ENCODE measurements around the gene IL3.
A peak's percentile ranks its signal among the peaks of the same experiment; 100 is the strongest.

The IL3 gene, protein sequence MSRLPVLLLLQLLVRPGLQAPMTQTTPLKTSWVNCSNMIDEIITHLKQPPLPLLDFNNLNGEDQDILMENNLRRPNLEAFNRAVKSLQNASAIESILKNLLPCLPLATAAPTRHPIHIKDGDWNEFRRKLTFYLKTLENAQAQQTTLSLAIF

GRCh38 chr5:132060501-132061161, at the start of gene IL3:
TSS of gene IL3 (plus strand) at chr5:132060655. CDS start at chr5:132060707, 52 bp downstream.
- DNase-seq: no peak

DNA sequence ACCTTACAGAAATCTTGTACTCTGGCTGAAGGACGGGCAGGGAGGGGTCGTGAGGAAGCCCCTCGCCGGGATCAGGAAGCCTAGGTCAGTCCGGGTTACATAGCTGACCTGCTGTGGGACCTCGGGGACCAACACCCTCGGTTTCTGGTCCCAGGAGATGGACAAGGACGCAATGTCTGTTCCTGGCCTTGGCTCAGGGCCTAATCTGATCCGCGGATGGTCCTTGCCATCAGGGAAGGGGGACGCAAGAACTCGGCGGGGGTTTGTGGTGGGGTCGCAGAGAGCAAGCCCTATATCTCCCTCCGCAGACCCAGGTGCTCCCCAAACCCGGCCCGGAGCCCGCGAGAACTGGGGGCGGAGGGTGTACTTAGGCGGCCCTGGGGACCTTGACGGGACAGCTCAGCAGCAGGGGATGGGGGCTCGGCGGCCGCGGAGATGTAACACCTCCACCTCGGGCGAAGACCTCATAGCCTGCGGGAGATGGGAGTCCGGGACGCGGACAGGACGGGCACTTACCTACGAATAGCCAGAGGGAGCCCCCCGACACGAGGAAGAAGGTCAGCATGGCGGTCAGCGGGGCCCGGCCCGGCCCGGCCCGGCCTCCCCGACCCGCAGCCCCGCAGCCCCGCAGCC, 49.4 kb upstream of the IL3 start:
- DNase-seq: no peak

GRCh38 chr5:132011622-132012343, 48.7 kb upstream of the IL3 start, which contains the start of gene ACSL6:
TSS of gene ACSL6 (minus strand) at chr5:132011658. CDS start at chr5:132011553, 105 bp downstream.
- peak; percentile 32 for DNase-seq

GRCh38 chr5:132012371-132013005, 48.0 kb upstream of the IL3 start:
- DNase-seq: no peak

DNA sequence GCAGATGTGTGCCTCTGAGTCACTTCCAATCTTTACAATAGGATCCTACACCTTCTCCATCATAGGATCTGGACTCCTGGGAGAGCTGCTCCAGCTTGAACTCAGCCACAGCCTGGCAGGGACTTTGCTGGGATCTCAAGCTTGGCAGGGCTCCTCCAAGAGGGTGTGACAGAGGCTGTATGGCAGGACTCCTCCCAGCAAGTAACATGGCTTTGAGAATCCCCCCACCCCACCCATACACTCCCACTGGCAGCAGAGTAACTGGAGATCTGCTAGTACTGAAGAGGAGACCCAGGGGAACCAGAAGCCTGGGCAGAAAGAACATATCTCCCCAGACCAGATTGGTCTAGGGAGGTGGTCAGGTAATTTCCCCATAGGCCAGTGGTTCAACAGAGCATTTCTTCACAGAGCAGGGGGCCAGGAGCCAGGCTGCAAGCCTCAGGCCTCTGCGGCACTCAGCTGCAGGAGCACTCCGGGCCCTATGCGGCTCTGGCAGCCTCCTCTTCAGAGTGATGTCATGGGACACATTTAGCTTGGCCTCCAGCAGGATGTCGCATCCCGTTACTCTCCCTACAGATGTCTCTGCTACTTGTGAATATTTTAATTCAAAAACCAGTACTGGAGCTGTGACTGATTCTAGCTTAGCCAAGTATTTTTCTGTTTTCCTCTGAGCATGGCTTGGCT, 47.3 kb upstream of the IL3 start:
- no peak for DNase-seq

DNA sequence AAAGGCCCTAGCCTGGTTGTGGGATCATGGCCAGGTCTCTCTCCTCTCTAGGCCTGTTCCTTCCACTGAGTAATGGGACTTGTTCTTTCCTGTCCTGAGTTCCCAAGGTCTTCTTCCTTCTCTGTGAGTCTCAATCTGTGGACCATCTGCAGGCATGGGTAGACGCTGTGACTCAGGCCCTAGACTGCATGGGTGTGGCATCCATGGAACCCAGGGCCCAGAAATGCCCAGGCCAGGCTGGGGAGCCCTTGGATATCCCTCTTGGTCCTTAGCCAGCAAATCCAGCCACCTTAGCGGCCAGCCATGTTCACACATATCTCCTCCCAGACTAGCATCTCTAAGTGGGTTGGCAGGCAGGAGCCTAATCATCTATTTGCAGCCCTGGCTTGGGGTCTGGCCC, 46.7 kb upstream of the IL3 start:
- no peak for DNase-seq

DNA sequence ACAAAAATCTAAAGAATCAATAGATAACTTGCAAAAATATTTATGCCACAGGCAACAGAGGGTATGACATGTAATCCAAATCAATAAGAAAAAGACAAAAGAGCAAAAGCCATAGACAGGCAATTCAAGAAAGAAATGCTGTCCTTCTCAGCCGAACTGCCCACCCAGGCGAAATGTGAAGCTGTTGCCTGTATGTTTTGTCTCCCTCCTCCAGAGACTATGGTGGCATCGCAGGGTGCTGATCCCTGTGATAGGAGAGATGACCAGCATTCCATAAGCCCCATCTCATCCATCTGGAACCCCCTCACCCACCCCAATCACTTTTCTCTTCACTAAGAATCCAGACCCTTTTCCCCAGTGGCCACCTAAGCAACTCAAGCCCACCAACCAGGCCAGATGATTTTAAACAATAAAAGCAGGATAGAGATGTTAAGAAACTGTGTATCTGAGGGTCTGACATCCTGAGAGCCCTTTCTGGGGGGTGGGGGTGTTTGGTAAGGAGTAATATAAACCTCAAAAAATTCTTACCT, 43.7 kb upstream of the IL3 start:
- no peak for DNase-seq

GRCh38 chr5:132017316-132017715, 43.1 kb upstream of the IL3 start:
- DNase-seq: no peak

DNA sequence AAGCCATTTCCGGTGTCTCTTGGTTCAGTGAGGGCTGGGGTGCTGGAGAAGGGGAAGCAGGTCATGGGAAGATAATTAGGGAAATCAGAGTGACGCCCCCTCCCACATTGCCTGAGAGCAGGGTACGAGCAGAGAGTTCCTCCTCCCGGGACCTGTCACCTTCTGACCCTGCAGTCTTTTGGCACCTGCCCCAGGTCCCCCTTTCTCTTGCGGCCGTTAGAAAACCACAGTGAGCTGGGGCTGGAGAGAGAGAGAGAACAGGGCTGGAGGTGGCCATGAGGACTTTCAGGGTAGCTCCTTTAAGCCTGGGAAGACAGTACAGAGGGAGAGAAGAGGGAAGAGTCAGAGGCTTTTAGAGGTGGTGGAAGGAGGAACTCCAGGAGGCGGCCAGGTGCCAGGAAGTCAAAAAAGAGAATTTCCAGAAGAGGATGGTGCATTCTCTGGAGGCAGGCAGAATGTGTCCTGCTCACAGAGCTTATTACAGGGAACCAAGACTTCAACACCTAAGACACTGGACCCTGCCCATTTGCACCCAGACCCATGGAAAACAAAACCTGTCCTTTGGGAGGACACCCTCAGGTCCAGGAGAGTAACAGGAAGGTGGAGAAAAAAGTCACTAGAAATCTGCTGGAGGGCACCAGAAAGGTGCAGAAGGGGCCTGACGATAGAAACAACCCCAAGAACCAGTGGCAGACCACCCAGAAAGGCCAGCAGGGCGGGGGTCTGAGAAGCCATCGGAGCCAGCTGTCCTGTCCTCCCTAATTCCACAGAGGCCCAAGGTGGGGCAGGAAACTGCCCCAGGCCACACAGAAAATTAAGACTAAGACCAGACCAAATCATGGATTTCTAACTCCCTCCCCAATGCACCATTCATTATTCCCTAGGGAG, 42.5 kb upstream of the IL3 start:
- DNase-seq: no peak

DNA sequence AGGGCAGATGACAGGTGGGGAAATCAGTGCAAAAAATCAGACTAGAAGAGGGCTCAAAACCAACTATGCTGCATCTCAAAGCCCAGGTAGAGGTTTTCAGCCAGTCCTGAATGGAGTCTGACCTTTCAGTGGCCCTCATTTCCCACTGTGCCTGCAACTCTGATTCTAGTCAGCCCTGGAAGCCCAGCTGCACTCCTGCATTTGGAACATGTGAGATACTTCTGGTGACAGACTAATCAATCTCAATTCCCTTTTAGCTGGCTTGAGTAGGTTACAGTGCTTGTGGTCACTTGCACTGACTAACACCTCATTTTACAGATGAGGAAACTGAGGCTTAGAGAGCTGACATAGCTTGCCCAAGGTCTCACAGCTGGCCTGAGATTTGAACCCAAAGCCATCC, 41.1 kb upstream of the IL3 start:
- no peak for DNase-seq

- peak; percentile 50 for DNase-seq
These were observed 40.4 kb upstream of the IL3 start for GRCh38 chr5:132019857-132020555.

DNA sequence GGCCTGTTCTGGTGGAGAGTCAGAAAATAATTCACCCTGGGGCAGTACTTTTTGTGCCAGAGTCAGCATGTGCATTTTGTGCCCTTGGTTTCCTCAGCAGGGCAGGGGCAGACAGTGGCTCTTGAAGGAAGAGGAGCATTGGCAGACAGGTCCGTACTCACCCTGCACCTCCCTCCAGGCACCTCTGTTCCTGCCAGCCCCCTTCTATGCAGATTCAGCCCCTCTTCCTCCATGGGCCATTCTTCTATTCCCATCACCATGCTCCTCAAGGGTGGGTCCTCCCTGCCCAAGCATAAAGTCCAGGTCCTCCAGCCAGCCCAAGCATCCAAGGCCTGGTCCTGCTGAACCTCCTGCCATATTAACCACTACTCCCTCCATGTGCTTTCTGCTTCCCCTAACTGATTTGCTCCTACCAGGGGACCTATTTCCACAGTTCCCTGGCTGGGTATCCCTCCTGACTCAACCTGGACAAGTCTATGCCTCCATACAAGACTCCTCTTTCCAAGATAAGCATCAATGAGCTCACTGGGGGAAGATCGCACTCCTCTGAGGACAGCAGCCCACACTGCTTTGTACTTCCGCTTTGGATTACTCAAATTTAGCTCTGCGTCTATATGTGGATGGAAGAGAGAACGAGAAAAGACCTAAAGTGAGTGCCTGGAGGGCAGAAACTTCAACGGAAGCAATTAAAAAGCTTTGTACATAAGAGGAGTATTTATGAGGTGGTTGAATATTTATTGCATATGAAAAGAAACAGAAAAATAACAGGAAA, 39.7 kb upstream of the IL3 start:
- no peak for DNase-seq

- DNase-seq: no peak
These were observed 38.8 kb upstream of the IL3 start for GRCh38 chr5:132021654-132022053.

- peak; percentile 41 for DNase-seq
These were observed 37.7 kb upstream of the IL3 start for GRCh38 chr5:132022737-132023136.

- no peak for DNase-seq
These were observed 37.0 kb upstream of the IL3 start for GRCh38 chr5:132023258-132024116.

DNA sequence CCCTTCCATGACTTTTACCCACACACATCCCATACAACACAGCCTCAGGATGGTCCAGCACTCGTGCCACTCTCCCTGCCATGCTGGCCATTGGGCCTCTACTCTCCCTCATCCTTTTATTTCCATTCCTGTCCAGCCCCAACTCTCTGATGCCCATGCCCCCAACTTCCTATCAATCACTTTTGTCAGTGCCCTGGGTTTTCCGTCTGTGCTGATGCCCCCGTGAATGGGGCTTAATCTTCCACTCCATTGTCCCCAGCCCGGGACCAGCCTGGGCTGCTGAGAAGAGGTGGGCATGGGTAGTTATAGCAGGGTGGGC, 36.4 kb upstream of the IL3 start:
- no peak for DNase-seq

- no peak for DNase-seq
These were observed 35.6 kb upstream of the IL3 start for GRCh38 chr5:132024789-132025402.

DNA sequence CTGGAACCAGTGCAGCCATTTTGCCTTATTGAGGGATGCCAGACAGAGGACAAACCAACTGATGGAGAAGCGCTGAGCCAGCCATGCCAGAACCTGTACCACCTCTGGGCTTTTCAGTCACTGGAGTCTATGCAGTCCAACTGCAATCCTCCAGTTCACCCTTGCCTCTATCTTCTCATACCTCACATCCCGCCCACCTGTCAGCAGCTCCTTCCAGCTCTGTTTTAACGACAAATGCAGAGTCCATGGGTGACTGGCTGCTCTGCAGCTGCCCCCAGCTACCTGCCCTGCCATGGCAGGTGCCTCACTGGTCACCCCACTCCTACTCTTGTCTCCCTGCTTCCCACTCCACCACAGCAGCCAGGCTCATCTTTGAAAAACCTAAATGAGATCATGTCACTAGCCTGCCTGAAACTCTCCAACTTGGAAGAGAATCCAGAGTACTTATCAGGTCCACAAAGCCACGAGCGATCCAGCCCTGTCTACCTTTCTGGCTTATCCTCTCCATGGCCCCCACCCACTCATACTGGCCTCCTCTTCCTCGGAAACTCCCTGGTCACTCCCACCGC, 35.0 kb upstream of the IL3 start:
- no peak for DNase-seq

All from stimulated activated CD4-positive, alpha-beta T cell treated with anti-CD3 and anti-CD28 coated beads, Interleukin-12 subunit alpha, Interleukin-12 subunit beta, amount 100 ng/mL, for 4 hours (primary cell).